Keratinocyte (primary cell): ENCODE results near the gene CNGA2. TPM values are rescaled to one million over a fixed set of nuclear protein-coding genes. Genes with fewer than 3 reads are reported as not detected.

Source experiments
- DNase-seq: peaks from one replicate; pipeline ENCODE4 v3.0.0-alpha.2; 2011; ENCODE audit warnings: low read depth, missing footprints, low spot score
- FAIRE-seq: peaks from 2 replicates; lab custom pipeline; 2011; peaks lifted over from hg19 to GRCh38; lab: Jason Lieb, UNC
- H2AFZ ChIP-seq: 2 replicates; pipeline ENCODE4 v1.6.0; 2012; ENCODE audit warnings: low read length, control low read depth, inconsistent platforms; ENCODE audit not compliant: control insufficient read depth
- H3K27ac ChIP-seq: 2 replicates; pipeline ENCODE4 v1.5.1; 2011; ENCODE audit warnings: low read length; ENCODE audit not compliant: control insufficient read depth, insufficient read depth
- H3K27me3 ChIP-seq: 3 replicates; pipeline ENCODE4 v1.6.0; 2011; ENCODE audit warnings: low read length; ENCODE audit not compliant: control insufficient read depth, insufficient read depth; ENCODE audit errors: extremely low read depth
- H3K36me3 ChIP-seq, 2 experiments: 2 replicates in 1 of 2; 3 replicates in 1 of 2; pipeline ENCODE4 v1.5.1; 2011; ENCODE audit warnings: low read length in 2 of 2, mild to moderate bottlenecking in 1 of 2; ENCODE audit not compliant: control insufficient read depth in 2 of 2, insufficient read depth in 2 of 2; ENCODE audit errors: extremely low read depth in 1 of 2
- H3K4me1 ChIP-seq: 3 replicates; pipeline ENCODE4 v1.5.1; 2011; ENCODE audit warnings: low read length; ENCODE audit not compliant: control insufficient read depth, insufficient read depth; ENCODE audit errors: extremely low read depth
- H3K4me2 ChIP-seq: 3 replicates; pipeline ENCODE4 v1.6.0; 2011; ENCODE audit warnings: low read depth, low read length; ENCODE audit not compliant: control insufficient read depth, insufficient read depth; ENCODE audit errors: extremely low read depth
- H3K4me3 ChIP-seq, 3 experiments: fragments of 200-600 bp in 1 of 3; sonication (generic) in 1 of 3; 2 replicates in 2 of 3; 3 replicates in 1 of 3; pipeline ENCODE4 v1.5.1; 2011 to 2016; ENCODE audit warnings: low read length in 3 of 3, mild to moderate bottlenecking in 3 of 3, control low read depth in 2 of 3, inconsistent platforms in 1 of 3, low read depth in 1 of 3, mixed read lengths in 1 of 3, mixed run types in 1 of 3, moderate library complexity in 1 of 3; ENCODE audit not compliant: control insufficient read depth in 2 of 3, insufficient read depth in 2 of 3; ENCODE audit errors: extremely low read depth in 1 of 3
- H3K79me2 ChIP-seq: 2 replicates; pipeline ENCODE4 v1.6.0; 2012; ENCODE audit warnings: low read length; ENCODE audit not compliant: control insufficient read depth, insufficient read depth
- H3K9ac ChIP-seq: 3 replicates; pipeline ENCODE4 v1.6.0; 2011; ENCODE audit warnings: low read length; ENCODE audit not compliant: control insufficient read depth, insufficient read depth; ENCODE audit errors: extremely low read depth
- H3K9me1 ChIP-seq: 3 replicates; pipeline ENCODE4 v1.6.0; 2011; ENCODE audit warnings: low read length; ENCODE audit not compliant: control insufficient read depth, insufficient read depth; ENCODE audit errors: extremely low read depth
- H3K9me3 ChIP-seq: 2 replicates; pipeline ENCODE4 v1.5.1; 2012; ENCODE audit warnings: low read depth, low read length; ENCODE audit not compliant: control insufficient read depth
- H4K20me1 ChIP-seq: 3 replicates; pipeline ENCODE4 v1.6.0; 2011; ENCODE audit warnings: low read length; ENCODE audit not compliant: control insufficient read depth, insufficient read depth; ENCODE audit errors: extremely low read depth
- EZH2 ChIP-seq: IDR thresholded peaks from one replicate; pipeline ENCODE4 v1.6.1; 2012; ENCODE audit warnings: inconsistent platforms, mild to moderate bottlenecking, low read length, moderate library complexity
- dilution Hi-C: fragments of 300-500 bp; cut with MboI; formaldehyde crosslinking; loops from one replicate; pipeline ENCODE4 v1.7.0; 2020; ENCODE audit warnings: low sequenced_read_pairs; ENCODE audit not compliant: extremely low pct_ligation_motif_present
- polyA plus RNA-seq, 5 experiments: library from polyadenylated mRNA; depleted of rRNA in 3 of 5; stranded (reverse) in 3 of 5; stranded (forward) in 1 of 5; unstranded in 1 of 5; fragments of >200 nt; gene quantifications; 1 replicate in 1 of 5; 2 replicates in 3 of 5; 3 replicates in 1 of 5; pipeline versions ENCODE4 v1.2.1 to v1.2.3, GENCODE V29; 2011 to 2012; ENCODE audit warnings: missing spikeins in 2 of 5, low read depth in 1 of 5, low replicate concordance in 1 of 5
- TF ChIP-seq, protein P1 (sequence below), 3 experiments: IDR thresholded peaks in 1 of 3; conservative IDR thresholded peaks in 1 of 3; optimal IDR thresholded peaks in 1 of 3; 2 replicates in 2 of 3; 3 replicates in 1 of 3; pipeline versions ENCODE3 to v1.5.1; 2011; ENCODE audit warnings: low read length in 3 of 3, mild to moderate bottlenecking in 3 of 3, moderate library complexity in 2 of 3, control low read depth in 1 of 3, inconsistent platforms in 1 of 3; ENCODE audit not compliant: insufficient read depth in 2 of 3; ENCODE audit errors: extremely low read depth in 1 of 3

The CNGA2 gene
- polyA plus RNA-seq, 1 donor (not counting 4 experiments of a cell fraction or from before 2014, with no cell fraction given): not detected

DNA sequence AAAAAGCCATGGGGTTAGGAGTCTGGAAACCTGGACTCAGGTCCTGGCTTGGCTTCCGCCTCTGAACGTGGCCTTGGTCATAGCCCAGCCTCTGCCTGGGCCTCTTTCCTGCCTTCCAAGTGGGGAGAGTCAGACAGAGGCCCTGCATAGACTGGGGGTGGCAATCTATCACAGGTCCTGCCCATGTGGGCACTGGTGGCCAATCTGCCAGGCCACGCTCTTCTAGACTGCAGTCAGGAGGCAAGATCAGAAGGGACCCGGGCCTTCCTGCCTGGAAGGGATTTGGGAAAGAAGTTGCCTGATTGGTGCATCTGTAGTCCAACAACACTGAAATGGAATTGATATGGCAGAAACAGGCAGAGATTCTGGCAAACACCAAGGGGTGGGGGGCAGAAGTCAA lies 46.1 kb downstream of the CNGA2 start:
- H3K4me2 ChIP-seq: no peak overlapping the region
- no peak overlapping the region for H3K4me3 ChIP-seq
- H3K9ac ChIP-seq: no peak overlapping the region
- TF ChIP-seq EZH2: no peak
- TF ChIP-seq, protein P1, sequence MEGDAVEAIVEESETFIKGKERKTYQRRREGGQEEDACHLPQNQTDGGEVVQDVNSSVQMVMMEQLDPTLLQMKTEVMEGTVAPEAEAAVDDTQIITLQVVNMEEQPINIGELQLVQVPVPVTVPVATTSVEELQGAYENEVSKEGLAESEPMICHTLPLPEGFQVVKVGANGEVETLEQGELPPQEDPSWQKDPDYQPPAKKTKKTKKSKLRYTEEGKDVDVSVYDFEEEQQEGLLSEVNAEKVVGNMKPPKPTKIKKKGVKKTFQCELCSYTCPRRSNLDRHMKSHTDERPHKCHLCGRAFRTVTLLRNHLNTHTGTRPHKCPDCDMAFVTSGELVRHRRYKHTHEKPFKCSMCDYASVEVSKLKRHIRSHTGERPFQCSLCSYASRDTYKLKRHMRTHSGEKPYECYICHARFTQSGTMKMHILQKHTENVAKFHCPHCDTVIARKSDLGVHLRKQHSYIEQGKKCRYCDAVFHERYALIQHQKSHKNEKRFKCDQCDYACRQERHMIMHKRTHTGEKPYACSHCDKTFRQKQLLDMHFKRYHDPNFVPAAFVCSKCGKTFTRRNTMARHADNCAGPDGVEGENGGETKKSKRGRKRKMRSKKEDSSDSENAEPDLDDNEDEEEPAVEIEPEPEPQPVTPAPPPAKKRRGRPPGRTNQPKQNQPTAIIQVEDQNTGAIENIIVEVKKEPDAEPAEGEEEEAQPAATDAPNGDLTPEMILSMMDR (optimal IDR thresholded peaks at IDR 0.05 in 1 of 3, IDR thresholded peaks at IDR 0.05 in 1 of 3, conservative IDR thresholded peaks at IDR 0.05 in 1 of 3; ENCODE audit: extremely low read depth in 1 of 3, insufficient read depth in 2 of 3, low read length in 3 of 3): no peak
- no peaks in the 10 kb centered on the region for H3K27me3 ChIP-seq
- no peaks in the 10 kb centered on the region for H4K20me1 ChIP-seq
- dilution Hi-C loops: no loop called here
- FAIRE-seq (no peak), DNase-seq (no peak)
- H3K4me1 ChIP-seq: no peaks in the 10 kb centered on the region
- no peaks in the 10 kb centered on the region for H3K9me3 ChIP-seq
- no peaks in the 10 kb centered on the region for H3K79me2 ChIP-seq
- no peaks in the 10 kb centered on the region for H3K9me1 ChIP-seq
- H3K27ac ChIP-seq: no peak overlapping the region
- H2AFZ ChIP-seq: no peak overlapping the region
- no peaks in the 10 kb centered on the region for H3K36me3 ChIP-seq

DNA sequence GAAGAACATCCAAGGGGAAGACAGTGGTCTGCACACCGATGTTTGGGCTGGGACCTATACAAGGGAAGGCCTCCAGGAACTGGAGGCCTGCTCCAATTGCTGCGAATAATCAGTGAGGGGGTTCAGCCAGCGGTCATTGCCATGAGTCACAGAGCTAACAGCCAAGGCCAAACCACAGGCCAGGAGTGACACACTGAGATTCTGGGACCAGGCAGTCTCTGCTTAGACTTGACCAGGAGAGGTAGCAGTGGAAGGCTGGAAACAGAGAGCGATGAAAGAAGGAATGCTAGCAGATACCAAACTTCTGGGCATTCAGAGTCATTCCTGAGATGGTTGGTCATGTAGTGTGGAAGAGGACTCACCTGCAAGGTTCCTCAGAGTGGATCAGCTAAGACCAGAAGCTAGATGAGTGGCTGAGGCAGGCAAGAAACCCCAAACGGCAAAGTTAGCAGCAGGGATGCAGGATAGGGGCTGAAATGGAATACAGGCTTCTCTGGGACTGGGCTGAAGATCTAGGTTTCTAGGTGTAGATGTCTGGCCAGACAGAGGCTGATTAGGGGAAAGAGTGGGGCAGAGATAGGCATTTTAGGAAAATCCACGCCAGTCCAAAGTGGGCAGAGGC lies 54.7 kb downstream of the CNGA2 start:
- Histone ChIP-seq H3K9ac (no peak overlapping the region), H3K9me1 (no peaks in the 10 kb centered on the region), H3K27me3 (no peaks in the 10 kb centered on the region), H3K79me2 (no peaks in the 10 kb centered on the region), H2AFZ (no peak overlapping the region), H3K9me3 (no peaks in the 10 kb centered on the region), H4K20me1 (no peaks in the 10 kb centered on the region), H3K4me3 (no peak overlapping the region), H3K4me1 (no peaks in the 10 kb centered on the region), H3K4me2 (no peak overlapping the region), H3K27ac (no peak overlapping the region), H3K36me3 (no peaks in the 10 kb centered on the region)
- FAIRE-seq (no peak), DNase-seq (no peak)
- dilution Hi-C loops: no loop called here
- no peak for TF ChIP-seq EZH2
- TF ChIP-seq, protein P1 (optimal IDR thresholded peaks at IDR 0.05 in 1 of 3, IDR thresholded peaks at IDR 0.05 in 1 of 3, conservative IDR thresholded peaks at IDR 0.05 in 1 of 3; ENCODE audit: extremely low read depth in 1 of 3, insufficient read depth in 2 of 3, low read length in 3 of 3): no peak
